ENCODE measurements around the gene ZMIZ1.
A peak's percentile ranks its signal among the peaks of the same experiment; 100 is the strongest.

Gene ZMIZ1

DNA sequence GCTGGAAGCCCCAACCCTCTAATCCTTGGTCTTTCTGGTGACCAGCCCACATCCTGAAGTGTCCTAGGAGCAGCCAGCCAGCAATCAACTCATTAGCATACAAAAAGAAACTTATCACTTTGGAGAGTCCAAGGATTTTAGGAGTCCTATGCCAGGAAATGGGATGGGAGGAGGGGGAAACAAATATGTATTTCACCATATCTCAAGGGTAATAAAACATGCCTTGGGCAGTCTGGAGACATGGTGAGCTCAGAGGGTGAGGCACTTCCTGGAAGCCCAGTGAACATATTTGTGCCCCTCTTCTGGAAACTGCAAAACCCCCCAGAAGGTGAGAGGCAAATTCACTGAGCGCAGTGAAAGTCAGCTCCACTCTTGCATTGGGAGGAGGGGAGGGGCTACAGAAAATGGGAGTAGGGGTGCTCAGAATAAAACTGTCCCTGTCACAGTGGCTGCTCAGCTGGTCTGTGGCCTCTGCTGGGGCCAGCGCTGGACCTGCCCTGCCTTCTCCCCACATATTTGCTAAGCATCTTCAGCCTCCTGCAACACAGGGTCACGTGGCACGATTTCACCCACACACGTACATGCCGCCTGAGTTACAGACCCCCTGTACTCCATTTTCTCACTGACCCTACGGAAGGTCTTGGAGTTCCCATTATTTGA, 17.7 kb upstream of the ZMIZ1 start:
- Histone ChIP-seq H3F3A (ENCODE audit: low read depth) (0 out of 2 replicates have a peak, but pooled peaks cover 5% of the 10 kb centered on the region), H3K4me2 (ENCODE audit: low read depth, low read length, poor library complexity, severe bottlenecking) (peak overlapping the region; percentile 9), H3K9ac (ENCODE audit: low read depth, low read length, poor library complexity, severe bottlenecking) (peak overlapping the region; percentile 78), H4K20me1 (ENCODE audit: insufficient read depth, low read length, poor library complexity, severe bottlenecking) (no peaks in the 10 kb centered on the region), H3K4me1 (ENCODE audit: insufficient read depth, low read length, poor library complexity, severe bottlenecking) (peaks cover 69% of the 10 kb centered on the region), H2AFZ (ENCODE audit: low read length) (0 out of 2 replicates have a peak overlapping the region, but pooled peaks have one; percentile 21), H3K4me3 (ENCODE audit: low read length, poor library complexity, severe bottlenecking) (no peak overlapping the region), H3K79me2 (ENCODE audit: insufficient read depth, low read length) (no peaks in the 10 kb centered on the region), H3K36me3 (ENCODE audit: insufficient read depth, low read length) (no peaks in the 10 kb centered on the region), H3K27me3 (ENCODE audit: insufficient read depth, low read length, poor library complexity, severe bottlenecking) (no peaks in the 10 kb centered on the region), H3K9me2 (replicated peaks; ENCODE audit: low read depth, low read length) (no peaks in the 10 kb centered on the region), H3K9me3 (ENCODE audit: insufficient read depth, low read depth, low read length) (no peaks in the 10 kb centered on the region)
- TF ChIP-seq EZH2phosphoT487 (IDR thresholded peaks at IDR 0.05; ENCODE audit: borderline replicate concordance), result no peak
- TF ChIP-seq, protein P1, sequence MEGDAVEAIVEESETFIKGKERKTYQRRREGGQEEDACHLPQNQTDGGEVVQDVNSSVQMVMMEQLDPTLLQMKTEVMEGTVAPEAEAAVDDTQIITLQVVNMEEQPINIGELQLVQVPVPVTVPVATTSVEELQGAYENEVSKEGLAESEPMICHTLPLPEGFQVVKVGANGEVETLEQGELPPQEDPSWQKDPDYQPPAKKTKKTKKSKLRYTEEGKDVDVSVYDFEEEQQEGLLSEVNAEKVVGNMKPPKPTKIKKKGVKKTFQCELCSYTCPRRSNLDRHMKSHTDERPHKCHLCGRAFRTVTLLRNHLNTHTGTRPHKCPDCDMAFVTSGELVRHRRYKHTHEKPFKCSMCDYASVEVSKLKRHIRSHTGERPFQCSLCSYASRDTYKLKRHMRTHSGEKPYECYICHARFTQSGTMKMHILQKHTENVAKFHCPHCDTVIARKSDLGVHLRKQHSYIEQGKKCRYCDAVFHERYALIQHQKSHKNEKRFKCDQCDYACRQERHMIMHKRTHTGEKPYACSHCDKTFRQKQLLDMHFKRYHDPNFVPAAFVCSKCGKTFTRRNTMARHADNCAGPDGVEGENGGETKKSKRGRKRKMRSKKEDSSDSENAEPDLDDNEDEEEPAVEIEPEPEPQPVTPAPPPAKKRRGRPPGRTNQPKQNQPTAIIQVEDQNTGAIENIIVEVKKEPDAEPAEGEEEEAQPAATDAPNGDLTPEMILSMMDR (conservative IDR thresholded peaks at IDR 0.05; ENCODE audit: low read length), result no peak

DNA sequence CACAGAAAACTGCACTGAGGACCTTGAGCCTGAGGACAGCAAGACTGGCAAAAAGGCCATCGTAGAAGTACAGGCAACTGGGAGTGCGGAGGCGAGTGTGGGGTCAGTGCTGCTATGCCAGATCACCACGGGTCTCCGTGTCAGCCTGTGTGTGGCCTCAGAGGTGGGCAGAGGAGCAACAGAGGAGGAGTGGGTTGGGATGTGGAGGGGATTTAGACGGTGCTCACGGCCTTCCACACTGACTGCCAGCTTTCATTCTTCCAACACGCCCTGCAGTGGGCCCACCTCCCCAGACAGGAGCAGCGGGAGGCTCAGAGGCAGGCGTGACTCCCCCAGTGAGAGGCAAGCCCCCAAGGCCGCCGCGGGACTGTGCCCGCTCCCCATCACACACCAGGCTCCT, 17.0 kb upstream of the ZMIZ1 start:
- Histone ChIP-seq H3K9me2 (replicated peaks; ENCODE audit: low read depth, low read length) (no peaks in the 10 kb centered on the region), H3K36me3 (ENCODE audit: insufficient read depth, low read length) (no peaks in the 10 kb centered on the region), H3K4me3 (ENCODE audit: low read length, poor library complexity, severe bottlenecking) (no peak overlapping the region), H3K9me3 (ENCODE audit: insufficient read depth, low read depth, low read length) (no peaks in the 10 kb centered on the region), H2AFZ (ENCODE audit: low read length) (no peak overlapping the region), H3K4me2 (ENCODE audit: low read depth, low read length, poor library complexity, severe bottlenecking) (no peak overlapping the region), H3K27me3 (ENCODE audit: insufficient read depth, low read length, poor library complexity, severe bottlenecking) (no peaks in the 10 kb centered on the region), H4K20me1 (ENCODE audit: insufficient read depth, low read length, poor library complexity, severe bottlenecking) (no peaks in the 10 kb centered on the region), H3F3A (ENCODE audit: low read depth) (0 out of 2 replicates have a peak, but pooled peaks cover 5% of the 10 kb centered on the region), H3K4me1 (ENCODE audit: insufficient read depth, low read length, poor library complexity, severe bottlenecking) (peaks cover 63% of the 10 kb centered on the region), H3K79me2 (ENCODE audit: insufficient read depth, low read length) (no peaks in the 10 kb centered on the region), H3K9ac (ENCODE audit: low read depth, low read length, poor library complexity, severe bottlenecking) (peak overlapping the region; percentile 78)
- TF ChIP-seq, protein P1 (conservative IDR thresholded peaks at IDR 0.05; ENCODE audit: low read length), result no peak
- no peak for TF ChIP-seq EZH2phosphoT487 (IDR thresholded peaks at IDR 0.05; ENCODE audit: borderline replicate concordance)

DNA sequence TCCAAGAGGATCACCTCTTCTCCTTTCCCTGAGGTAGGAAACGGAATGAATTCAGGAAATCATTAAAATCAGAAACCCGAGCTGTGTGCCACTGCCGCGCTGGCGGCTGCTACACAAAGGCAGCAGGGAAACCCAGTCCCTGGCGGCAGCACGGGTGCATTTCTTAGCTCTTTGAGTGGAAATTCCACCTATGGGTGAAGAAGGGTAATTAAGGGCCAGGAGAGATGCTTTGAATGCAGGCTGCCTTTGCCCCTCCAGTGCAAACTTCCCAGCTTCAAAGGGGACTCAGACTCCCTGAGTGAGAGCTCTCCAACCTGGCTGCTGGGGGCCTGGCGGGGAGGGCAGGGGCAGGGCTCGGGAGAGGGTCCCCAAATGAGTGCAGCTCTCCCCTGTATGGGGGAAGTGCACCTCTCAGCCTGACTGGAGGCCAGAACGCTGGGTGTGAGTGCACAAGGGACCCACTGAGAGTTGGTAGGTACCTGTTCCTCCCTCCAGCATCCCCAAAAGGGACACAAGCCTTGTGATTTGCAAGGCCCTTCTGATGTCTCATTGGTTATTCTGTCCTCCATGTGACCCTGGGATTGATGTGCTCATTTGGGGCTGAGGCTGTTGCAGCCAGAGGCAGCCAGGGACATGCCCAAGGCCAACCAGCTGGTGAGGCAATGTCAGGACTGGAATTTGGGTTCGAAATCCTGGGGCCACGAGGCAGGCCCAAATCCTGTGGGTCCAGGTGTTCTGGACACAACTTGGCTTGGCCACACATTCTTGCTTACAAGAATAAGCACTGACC, 16.3 kb upstream of the ZMIZ1 start:
- Histone ChIP-seq H3K4me2 (ENCODE audit: low read depth, low read length, poor library complexity, severe bottlenecking) (no peak overlapping the region), H3K79me2 (ENCODE audit: insufficient read depth, low read length) (no peaks in the 10 kb centered on the region), H3K4me3 (ENCODE audit: low read length, poor library complexity, severe bottlenecking) (no peak overlapping the region), H3F3A (ENCODE audit: low read depth) (0 out of 2 replicates have a peak, but pooled peaks cover 5% of the 10 kb centered on the region), H3K9me2 (replicated peaks; ENCODE audit: low read depth, low read length) (no peaks in the 10 kb centered on the region), H4K20me1 (ENCODE audit: insufficient read depth, low read length, poor library complexity, severe bottlenecking) (no peaks in the 10 kb centered on the region), H3K36me3 (ENCODE audit: insufficient read depth, low read length) (no peaks in the 10 kb centered on the region), H3K4me1 (ENCODE audit: insufficient read depth, low read length, poor library complexity, severe bottlenecking) (peaks cover 56% of the 10 kb centered on the region), H2AFZ (ENCODE audit: low read length) (no peak overlapping the region), H3K9ac (ENCODE audit: low read depth, low read length, poor library complexity, severe bottlenecking) (peak overlapping the region; percentile 78), H3K27me3 (ENCODE audit: insufficient read depth, low read length, poor library complexity, severe bottlenecking) (no peaks in the 10 kb centered on the region), H3K9me3 (ENCODE audit: insufficient read depth, low read depth, low read length) (no peaks in the 10 kb centered on the region)
- no peak for TF ChIP-seq EZH2phosphoT487 (IDR thresholded peaks at IDR 0.05; ENCODE audit: borderline replicate concordance)
- TF ChIP-seq, protein P1 (conservative IDR thresholded peaks at IDR 0.05; ENCODE audit: low read length), result peak; percentile 60

All from Loucy (cell line).